T-helper 17 cell (primary cell): ENCODE data around the gene UNC13D. TPM values are rescaled to one million over a fixed set of nuclear protein-coding genes. Genes with fewer than 3 reads are reported as not detected.
"Not testable (repeated sequence)": the region's sequence is repeated elsewhere in the genome, so short reads cannot be mapped to it uniquely, and the experiment has no call there.

Source experiments
- ATAC-seq: fragments of 150-1000 bp; cut with Tn5 transposase; 2 replicates; pipeline ENCODE4 v1.10.0; 2021; ENCODE audit warnings: mild to moderate bottlenecking, moderate library complexity
- DNase-seq, 3 donors: peaks; one replicate each; pipeline versions ENCODE4 v3.0.0 to v3.0.0-alpha.2; 2020 to 2021
- H3K9me3 ChIP-seq: one replicate; pipeline ENCODE4 v1.7.0; 2013; ENCODE audit warnings: low read length, mild to moderate bottlenecking; ENCODE audit not compliant: control insufficient read depth, poor library complexity, severe bottlenecking
- H3K27ac Mint-ChIP-seq: one replicate; pipeline ENCODE4 v1.8.0; 2022; ENCODE audit warnings: mild to moderate bottlenecking, moderate library complexity, mixed read lengths
- H3K27me3 Mint-ChIP-seq: one replicate; pipeline ENCODE4 v1.8.0; 2022; ENCODE audit warnings: mixed read lengths
- H3K36me3 Mint-ChIP-seq: one replicate; pipeline ENCODE4 v1.8.0; 2022; ENCODE audit warnings: low read depth, mixed read lengths
- H3K4me1 Mint-ChIP-seq: one replicate; pipeline ENCODE4 v1.8.0; 2022; ENCODE audit warnings: mild to moderate bottlenecking, mixed read lengths
- H3K4me3 Mint-ChIP-seq: one replicate; pipeline ENCODE4 v1.8.0; 2022; ENCODE audit warnings: mild to moderate bottlenecking, moderate library complexity, mixed read lengths
- total RNA-seq, 4 donors: library from RNA in 2 of 4; stranded (reverse) in 2 of 4; gene quantifications; one replicate each; pipeline ENCODE4 v1.2.3 and lab custom pipeline; 2022 to 2026

The UNC13D gene
- total RNA-seq, 2 donors from 2014 or later = 164 TPM

DNA sequence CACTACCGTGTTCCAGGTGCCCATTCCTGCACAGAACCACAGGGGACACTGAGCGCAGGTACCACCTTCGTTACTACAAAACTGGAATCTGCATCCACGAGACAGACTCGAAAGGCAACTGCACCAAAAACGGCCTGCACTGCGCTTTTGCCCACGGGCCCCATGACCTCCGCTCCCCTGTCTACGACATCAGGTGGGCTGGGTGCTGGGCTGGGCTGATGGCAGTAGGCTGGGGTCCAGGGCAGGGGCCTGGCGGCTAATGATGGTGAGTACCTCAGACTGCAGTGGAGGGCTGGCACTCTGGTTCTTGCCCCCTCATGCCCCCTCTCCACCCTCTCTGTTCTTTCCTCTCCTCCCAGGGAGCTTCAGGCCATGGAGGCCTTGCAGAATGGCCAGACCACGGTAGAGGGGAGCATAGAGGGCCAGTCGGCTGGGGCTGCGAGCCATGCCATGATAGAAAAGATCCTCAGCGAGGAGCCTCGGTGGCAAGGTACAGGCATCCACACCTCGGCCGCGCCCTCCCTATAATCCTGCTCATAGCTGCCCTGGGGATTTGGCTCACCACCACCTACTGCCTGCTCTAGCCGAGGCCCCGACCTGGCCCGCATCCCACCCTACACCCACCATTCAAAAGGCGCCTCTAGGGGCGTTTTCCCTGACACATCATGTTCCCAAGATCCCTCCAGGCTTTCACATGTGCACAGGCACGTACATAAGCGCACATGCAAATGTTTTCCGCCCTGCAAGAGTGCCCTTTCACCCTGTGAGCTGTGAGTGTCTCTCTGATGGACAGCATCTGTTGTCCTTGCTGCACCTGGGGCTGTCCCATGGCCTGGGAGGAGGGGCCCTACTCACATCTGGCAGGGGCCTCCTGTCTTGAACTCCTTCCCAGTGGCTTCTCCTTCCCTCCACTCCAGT is 31.8 kb downstream of the UNC13D start:
- no peaks in the 10 kb centered on the region for H3K9me3 ChIP-seq
- ATAC-seq (no peak), DNase-seq (no peak)
- no peak overlapping the region for H3K4me3 Mint-ChIP-seq
- no peak overlapping the region for H3K27ac Mint-ChIP-seq
- no peaks in the 10 kb centered on the region for H3K27me3 Mint-ChIP-seq
- H3K36me3 Mint-ChIP-seq = peaks cover 2% of the 10 kb centered on the region
- H3K4me1 Mint-ChIP-seq = peaks cover 6% of the 10 kb centered on the region

DNA sequence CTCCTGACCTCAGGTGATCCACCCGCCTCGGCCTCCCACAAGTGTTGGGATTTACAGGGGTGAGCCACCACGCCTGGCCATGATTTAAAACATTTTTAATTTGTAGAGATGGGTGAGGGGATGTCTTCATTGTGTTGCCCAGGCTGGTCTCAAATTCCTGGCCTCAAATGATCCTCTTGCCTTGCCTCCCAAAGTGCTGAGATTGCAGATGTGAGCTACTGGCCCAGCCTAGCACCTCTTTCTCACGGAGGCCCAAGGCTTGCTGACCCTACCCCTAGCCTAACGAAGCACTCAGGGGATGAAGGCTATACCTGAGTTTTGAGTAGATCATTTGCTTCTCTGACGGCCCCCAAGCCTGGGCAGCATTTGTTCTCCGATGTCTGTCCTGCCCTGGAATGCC is 33.0 kb downstream of the UNC13D start:
- no peaks in the 10 kb centered on the region for H3K9me3 ChIP-seq
- no peaks in the 10 kb centered on the region for H3K27me3 Mint-ChIP-seq
- ATAC-seq = no peak
- peak overlapping the region; percentile 19 for H3K27ac Mint-ChIP-seq
- peaks cover 5% of the 10 kb centered on the region for H3K4me1 Mint-ChIP-seq
- DNase-seq = no peak
- H3K4me3 Mint-ChIP-seq = no peak overlapping the region
- peaks cover 2% of the 10 kb centered on the region for H3K36me3 Mint-ChIP-seq

DNA sequence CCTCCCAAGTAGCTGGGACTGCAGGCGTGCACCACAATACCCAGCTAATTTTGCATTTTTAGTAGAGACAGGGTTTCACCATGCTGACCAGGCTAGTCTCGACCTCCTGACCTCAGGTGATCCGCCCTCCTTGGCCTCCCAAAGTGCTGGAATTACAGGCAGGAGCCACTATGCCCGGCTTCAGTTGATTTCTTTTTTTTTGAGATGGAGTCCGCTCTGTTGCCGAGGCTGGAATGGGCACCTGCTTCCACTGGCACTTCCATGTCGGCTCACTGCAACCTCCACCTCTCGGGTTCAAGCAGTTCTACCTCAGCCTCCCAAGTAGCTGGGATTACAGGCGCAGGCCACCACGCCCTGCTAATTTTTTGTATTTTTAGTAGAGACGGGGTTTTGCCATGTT is 33.4 kb downstream of the UNC13D start:
- H3K9me3 ChIP-seq, H3K4me3 Mint-ChIP-seq, H3K27me3 Mint-ChIP-seq, H3K36me3 Mint-ChIP-seq, H3K4me1 Mint-ChIP-seq, DNase-seq, ATAC-seq: not testable (repeated sequence)
- peak overlapping the region; percentile 19 for H3K27ac Mint-ChIP-seq

DNA sequence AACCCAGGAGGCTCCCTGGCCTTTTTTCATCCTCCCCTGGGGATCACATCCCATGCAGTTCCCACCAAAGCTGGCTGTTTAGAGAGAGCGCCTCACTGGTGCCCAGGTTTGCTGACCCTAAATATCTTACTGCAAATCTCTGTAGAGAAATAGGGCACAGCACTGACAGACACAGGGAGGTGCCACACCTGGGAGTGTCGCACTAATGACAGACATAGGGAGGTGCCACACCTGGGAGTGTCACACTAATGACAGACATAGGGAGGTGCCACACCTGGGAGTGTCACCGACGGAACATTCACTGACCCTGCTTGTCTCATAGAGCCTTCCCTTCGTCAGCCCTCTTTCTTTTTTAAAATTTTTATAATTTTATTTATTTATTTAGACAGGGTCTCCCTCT is 34.0 kb downstream of the UNC13D start:
- no peak overlapping the region for H3K4me3 Mint-ChIP-seq
- no peaks in the 10 kb centered on the region for H3K27me3 Mint-ChIP-seq
- no peaks in the 10 kb centered on the region for H3K9me3 ChIP-seq
- no peak overlapping the region for H3K27ac Mint-ChIP-seq
- peaks cover 2% of the 10 kb centered on the region for H3K36me3 Mint-ChIP-seq
- H3K4me1 Mint-ChIP-seq = peaks cover 5% of the 10 kb centered on the region
- ATAC-seq (no peak), DNase-seq (no peak)

DNA sequence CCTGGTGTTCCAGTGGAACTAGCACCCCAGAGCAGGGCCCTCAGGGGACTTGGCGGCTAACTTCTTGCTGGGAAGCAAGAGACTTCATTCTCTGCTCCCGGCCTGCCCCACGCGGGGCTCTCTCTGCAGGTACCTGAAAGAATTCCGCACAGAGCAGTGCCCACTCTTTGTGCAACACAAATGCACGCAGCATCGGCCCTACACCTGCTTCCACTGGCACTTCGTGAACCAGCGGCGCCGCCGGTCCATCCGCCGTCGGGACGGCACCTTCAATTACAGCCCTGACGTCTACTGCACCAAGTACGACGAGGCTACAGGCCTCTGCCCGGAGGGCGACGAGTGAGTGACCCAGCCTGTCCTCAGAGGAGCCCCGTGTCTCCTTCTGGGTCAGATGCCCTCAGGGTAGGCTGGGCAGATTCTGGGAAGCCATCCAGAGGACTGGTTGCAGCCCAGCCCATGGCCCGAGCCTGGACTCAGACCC is 34.5 kb downstream of the UNC13D start:
- no peaks in the 10 kb centered on the region for H3K9me3 ChIP-seq
- no peaks in the 10 kb centered on the region for H3K27me3 Mint-ChIP-seq
- peaks cover 5% of the 10 kb centered on the region for H3K4me1 Mint-ChIP-seq
- no peak overlapping the region for H3K27ac Mint-ChIP-seq
- peaks cover 2% of the 10 kb centered on the region for H3K36me3 Mint-ChIP-seq
- DNase-seq = no peak
- ATAC-seq = no peak
- H3K4me3 Mint-ChIP-seq = no peak overlapping the region

DNA sequence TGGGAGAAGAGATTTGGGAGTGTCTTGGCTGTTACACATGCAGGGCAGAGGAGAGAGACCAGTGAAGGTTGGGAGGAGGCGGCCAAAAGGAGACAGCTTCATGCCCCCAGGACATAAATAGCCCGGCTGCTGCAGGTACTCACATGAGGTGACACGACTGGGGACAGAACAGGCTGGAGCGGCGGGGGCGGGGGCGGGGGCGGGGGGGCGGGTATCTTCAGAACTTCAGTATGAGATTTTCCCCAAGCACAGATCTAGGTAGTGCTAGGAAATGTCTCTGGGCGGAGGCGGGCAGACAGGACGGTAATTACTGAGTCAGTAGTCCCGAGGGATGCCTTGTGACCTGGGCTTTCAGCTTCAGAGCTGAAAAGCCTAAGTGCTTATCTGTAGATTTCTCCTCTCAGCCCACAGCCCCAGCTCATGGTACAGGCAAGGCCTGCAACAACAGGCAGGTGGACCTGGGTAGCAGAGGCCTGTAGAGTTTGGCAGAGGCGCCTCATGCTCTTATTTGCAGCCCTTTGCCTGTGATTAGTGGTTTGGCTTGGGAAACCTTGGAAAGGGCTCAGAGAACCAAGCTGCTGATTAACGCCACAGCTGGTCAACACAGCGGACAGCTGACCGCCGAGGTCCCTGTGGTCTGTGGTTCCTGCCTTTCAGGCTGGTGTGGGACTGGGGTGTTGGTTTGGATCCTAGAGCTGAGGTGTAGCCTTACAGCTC is 35.1 kb downstream of the UNC13D start:
- Mint-ChIP-seq H3K36me3 (peaks cover 2% of the 10 kb centered on the region), H3K27me3 (no peaks in the 10 kb centered on the region), H3K4me3 (no peak overlapping the region), H3K27ac (peak overlapping the region; percentile 78), H3K4me1 (peaks cover 5% of the 10 kb centered on the region)
- ATAC-seq (no peak), DNase-seq (no peak)
- H3K9me3 ChIP-seq = no peaks in the 10 kb centered on the region

DNA sequence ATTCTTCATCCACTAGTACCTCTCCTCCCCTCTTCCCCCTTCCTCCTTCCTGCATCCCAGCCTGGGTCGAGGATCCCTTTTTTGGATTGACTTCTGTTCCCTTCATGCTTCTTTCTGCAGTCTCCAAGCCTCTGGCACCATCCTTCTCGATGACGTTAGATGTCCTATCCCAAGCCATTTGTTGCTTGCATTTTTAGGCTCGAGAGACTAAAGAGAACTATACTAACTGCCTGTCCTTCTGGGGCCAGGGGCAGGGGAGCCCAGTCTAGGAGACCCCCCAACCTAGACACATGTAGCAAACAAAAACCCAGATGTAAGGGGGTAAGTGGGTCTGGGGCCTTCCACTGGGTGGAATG is 35.7 kb downstream of the UNC13D start:
- Mint-ChIP-seq H3K4me3 (no peak overlapping the region), H3K27ac (peak overlapping the region; percentile 78), H3K4me1 (peaks cover 6% of the 10 kb centered on the region), H3K36me3 (peaks cover 2% of the 10 kb centered on the region), H3K27me3 (no peaks in the 10 kb centered on the region)
- ATAC-seq = no peak
- H3K9me3 ChIP-seq = no peaks in the 10 kb centered on the region
- DNase-seq = no peak

DNA sequence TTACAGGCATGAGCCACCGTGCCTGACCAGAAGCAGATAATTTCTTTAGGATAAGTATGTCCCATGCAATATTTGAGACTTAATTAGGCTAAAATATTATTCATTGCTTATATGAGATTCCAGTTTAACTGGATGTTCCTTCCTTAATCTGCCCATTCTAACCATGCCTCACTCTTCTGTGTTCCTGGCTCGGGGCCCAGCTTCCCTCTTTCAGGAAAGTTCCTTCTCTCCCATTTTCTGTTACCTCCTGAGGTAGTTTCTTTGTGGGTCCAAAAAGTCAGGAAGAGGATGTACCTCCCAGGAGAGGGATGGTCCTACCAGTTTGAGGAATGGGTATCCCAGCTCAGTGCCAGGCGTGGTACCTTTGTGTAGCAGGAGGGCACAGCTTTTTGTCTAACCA is 36.3 kb downstream of the UNC13D start:
- H3K4me3 Mint-ChIP-seq = no peak overlapping the region
- DNase-seq (no peak), ATAC-seq (no peak)
- H3K4me1 Mint-ChIP-seq = peaks cover 8% of the 10 kb centered on the region
- peaks cover 2% of the 10 kb centered on the region for H3K36me3 Mint-ChIP-seq
- H3K9me3 ChIP-seq = no peaks in the 10 kb centered on the region
- H3K27me3 Mint-ChIP-seq = no peaks in the 10 kb centered on the region
- peak overlapping the region; percentile 78 for H3K27ac Mint-ChIP-seq

DNA sequence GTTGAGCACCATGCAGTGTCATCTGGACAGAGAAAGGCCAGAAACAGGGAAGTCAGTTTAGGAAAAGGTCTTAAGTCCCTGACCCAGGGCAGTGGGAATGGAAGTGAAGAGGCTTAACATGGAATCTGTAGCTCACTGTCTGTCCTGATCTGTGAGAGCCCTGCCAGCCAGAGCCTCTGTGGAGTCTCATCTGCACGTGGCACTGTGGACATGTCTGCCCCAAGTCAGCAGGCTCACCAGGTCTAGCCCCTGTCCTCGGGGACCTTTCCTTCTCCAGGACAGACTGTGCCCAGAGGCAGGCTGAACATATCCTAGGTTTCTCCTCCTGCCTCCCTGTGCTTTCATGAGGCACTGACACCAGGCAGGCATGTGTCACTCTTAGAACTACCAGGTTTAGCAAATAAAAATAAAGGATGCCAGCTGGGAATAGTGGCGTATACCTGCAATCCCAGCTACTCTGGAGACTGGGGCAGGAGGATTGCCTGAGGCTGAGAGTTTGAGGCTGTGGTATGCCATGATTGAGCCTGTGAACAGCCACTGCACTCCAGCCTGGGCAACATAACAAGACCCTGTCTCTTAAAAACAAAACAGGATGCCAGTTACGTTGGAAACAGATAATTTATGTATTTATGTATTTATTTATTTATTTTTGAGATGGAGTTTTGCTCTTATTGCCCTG is 37.2 kb downstream of the UNC13D start:
- Mint-ChIP-seq H3K27ac (no peak overlapping the region), H3K4me1 (peaks cover 8% of the 10 kb centered on the region), H3K36me3 (no peaks in the 10 kb centered on the region), H3K27me3 (no peaks in the 10 kb centered on the region), H3K4me3 (no peak overlapping the region)
- ATAC-seq (no peak), DNase-seq (no peak)
- no peaks in the 10 kb centered on the region for H3K9me3 ChIP-seq

DNA sequence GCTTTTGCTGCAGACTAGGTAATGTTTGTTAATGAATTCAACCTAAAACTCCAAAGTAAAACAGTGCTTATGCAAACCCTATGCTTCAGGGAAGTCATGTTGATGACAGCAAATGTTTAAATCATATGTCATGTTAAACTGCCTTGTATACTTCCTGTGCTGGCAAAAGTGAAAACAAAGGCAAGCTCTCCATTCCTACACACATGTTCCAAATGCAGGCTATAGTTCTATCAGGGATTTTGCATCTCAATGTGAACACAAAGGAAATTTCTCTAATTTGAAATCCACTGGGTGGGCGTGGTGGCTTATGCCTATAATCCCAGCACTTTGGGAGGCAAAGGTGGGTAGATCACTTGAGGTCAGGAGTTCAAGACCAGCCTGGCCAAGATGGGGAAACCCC is 40.3 kb downstream of the UNC13D start:
- Mint-ChIP-seq H3K36me3 (no peaks in the 10 kb centered on the region), H3K27ac (no peak overlapping the region), H3K27me3 (no peaks in the 10 kb centered on the region), H3K4me3 (no peak overlapping the region), H3K4me1 (peaks cover 10% of the 10 kb centered on the region)
- ATAC-seq = no peak
- DNase-seq = no peak
- no peaks in the 10 kb centered on the region for H3K9me3 ChIP-seq

DNA sequence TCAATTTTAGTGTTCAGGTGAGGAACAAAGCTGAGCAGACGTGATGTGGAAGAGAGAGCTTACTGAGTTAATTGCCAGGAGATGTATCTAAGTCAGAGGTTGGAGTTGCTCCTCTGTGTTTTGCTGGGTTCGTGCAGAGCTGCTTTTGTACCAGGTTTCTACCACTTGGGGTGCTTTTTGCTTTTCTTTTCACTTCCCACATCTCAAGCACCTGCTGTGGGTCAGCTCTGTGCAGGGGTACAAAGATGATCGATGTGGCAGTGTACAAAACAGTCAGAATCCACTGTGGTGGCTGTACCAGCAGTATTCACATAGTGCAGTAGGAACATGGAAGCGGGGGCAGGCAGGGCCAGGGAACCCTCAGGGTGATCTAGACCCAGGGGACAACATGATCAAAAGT is 44.8 kb downstream of the UNC13D start:
- Mint-ChIP-seq H3K27ac (no peak overlapping the region), H3K4me1 (peaks cover 7% of the 10 kb centered on the region), H3K4me3 (no peak overlapping the region), H3K27me3 (no peaks in the 10 kb centered on the region), H3K36me3 (no peaks in the 10 kb centered on the region)
- no peak for DNase-seq
- ATAC-seq = no peak
- no peaks in the 10 kb centered on the region for H3K9me3 ChIP-seq

DNA sequence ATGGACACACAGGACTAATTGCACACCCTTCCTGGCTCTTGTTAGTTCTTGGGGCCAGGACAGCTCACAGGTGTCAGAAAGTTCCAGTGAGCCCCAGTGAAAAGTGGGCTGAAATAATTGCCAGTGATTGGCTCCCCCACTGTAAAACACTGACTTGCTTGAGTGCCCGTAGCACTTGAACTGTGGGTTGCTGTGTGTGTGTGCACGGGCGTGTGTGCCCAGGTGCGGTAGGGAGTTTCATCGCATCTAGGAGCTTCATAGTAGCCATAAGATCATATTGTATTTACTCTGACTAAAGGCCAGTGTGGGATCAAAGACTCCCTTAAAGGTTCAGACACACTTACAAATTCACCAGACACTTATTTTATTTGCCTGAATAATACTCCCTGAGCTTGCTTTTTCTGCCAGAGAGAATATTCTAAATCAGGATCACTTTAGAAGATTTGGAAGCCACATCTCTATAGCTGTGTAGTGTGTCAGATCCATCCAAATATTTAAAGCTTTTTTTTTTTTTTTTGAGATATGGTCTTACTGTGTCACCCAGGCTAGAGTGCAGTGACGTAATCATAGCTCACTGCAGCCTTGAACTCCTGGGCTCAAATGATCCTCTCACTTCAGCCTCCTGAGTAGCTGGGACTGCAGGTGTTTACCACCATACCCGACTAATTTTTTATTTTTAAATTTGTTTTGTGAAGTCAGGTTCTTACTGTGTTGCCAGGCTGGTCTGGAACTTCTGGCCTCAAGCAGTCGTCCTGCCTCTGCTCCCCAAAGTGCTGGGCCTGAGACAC is 48.2 kb downstream of the UNC13D start:
- peaks cover 2% of the 10 kb centered on the region for H3K36me3 Mint-ChIP-seq
- H3K27ac Mint-ChIP-seq = peak overlapping the region; percentile 32
- no peak overlapping the region for H3K4me3 Mint-ChIP-seq
- H3K4me1 Mint-ChIP-seq = peaks cover 4% of the 10 kb centered on the region
- no peaks in the 10 kb centered on the region for H3K9me3 ChIP-seq
- ATAC-seq (no peak), DNase-seq (no peak)
- no peaks in the 10 kb centered on the region for H3K27me3 Mint-ChIP-seq

DNA sequence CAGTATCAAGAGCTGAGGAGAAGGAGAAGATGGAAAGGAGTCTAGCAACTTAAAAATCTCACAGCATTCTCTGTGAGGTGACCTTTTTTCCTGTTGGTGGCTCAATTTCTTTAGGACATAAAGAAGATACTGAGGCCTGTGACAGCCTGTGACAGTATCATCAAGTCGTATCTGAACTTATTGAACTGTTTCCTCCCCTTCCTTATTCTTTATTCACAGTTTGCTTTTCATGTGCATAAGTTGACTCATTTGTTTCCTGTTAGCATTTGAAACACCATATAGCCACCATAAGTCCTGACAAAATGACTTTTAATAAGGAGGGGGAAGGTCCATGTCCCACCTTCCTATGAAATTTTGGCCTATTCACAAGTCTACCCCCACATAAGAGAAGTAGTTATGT is 50.7 kb downstream of the UNC13D start:
- Mint-ChIP-seq H3K36me3 (peaks cover 2% of the 10 kb centered on the region), H3K4me1 (peaks cover 2% of the 10 kb centered on the region), H3K27me3 (no peaks in the 10 kb centered on the region), H3K4me3 (no peak overlapping the region), H3K27ac (peak overlapping the region; percentile 24)
- ATAC-seq (no peak), DNase-seq (no peak)
- H3K9me3 ChIP-seq = no peaks in the 10 kb centered on the region
